GM21447 (cell line): ENCODE measurements around the gene NLGN4Y.
"Not testable (repeated sequence)": the region's sequence is repeated elsewhere in the genome, so short reads cannot be mapped to it uniquely, and the experiment has no call there.

Source experiments
- ATAC-seq: cut with Tn5 transposase; IDR thresholded peaks from one replicate; pipeline ENCODE4 v1.9.1; 2021; ENCODE audit not compliant: unreplicated experiment

NLGN4Y gene

GRCh38 chrY:14834103-14835060, 310.1 kb downstream of the NLGN4Y start:
- peak; percentile 71 for ATAC-seq

DNA sequence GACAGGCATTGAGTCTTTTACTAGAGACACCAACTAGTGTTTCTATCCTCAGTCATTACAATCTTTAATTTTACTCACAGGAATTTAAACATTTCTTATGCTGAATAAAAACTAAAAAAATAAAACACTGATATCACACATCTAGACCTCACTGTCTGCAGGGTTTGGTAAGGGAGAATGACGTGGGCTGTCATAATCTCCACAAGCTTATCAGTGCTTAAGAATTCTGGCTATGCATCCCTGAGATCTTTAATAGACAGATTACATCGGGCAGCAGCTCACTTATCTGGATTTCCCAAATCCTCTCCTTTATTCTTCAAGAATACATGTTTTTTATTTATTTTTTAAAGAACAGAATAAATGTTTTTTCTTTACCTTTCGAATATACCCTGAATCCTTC, 313.1 kb downstream of the NLGN4Y start:
- no peak for ATAC-seq

DNA sequence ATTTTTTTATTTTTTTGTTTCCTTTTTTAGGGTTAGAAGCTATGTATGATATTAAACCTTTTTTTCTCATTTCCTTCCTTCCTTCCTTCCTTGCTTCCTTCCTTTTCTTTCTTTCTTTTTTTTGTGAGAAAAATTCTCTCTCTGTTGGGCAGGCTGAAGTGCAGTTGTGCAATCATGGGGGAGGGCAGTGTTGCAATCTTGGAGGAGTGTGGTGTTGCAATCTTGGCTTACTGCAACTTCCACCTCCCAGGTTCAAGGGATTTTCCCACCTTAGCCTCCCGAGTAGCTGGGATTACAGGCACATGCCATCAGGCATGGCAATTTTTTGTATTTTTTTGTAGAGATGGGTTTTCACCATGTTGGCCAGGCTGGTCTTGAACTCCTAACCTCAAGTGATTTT, 326.4 kb downstream of the NLGN4Y start:
- ATAC-seq: no peak

GRCh38 chrY:14860448-14860847, 336.1 kb downstream of the NLGN4Y start:
- ATAC-seq: no peak

- not testable (repeated sequence) for ATAC-seq
Observed at GRCh38 chrY:14861033-14861432, 336.7 kb downstream of the NLGN4Y start.

DNA sequence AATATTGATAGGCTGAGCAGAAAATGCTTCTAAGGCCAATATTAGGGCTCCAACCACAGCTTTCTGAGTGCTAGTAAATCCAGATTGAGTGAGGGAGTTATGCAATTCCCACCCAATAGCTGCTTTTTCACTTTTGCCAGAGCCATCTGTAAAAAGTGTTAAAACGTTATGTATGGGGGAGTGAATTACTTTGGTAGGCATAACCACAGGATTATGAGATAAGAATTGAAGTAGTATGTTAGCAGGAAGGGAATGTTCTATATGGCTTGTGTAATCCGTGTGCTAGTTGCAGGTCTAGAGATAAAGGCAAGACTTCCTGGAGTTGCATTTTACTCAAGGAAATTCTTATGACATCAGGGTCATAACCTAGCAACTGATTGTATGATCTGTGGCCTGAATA, 347.6 kb downstream of the NLGN4Y start:
- ATAC-seq: no peak
